HG03521 (cell line): ENCODE data around the gene COL21A1.

ENCODE experiments used
- ATAC-seq: cut with Tn5 transposase; IDR thresholded peaks from one replicate; pipeline ENCODE4 v1.9.1; 2021; ENCODE audit warnings: mild to moderate bottlenecking, moderate library complexity; ENCODE audit not compliant: unreplicated experiment

Gene COL21A1

DNA sequence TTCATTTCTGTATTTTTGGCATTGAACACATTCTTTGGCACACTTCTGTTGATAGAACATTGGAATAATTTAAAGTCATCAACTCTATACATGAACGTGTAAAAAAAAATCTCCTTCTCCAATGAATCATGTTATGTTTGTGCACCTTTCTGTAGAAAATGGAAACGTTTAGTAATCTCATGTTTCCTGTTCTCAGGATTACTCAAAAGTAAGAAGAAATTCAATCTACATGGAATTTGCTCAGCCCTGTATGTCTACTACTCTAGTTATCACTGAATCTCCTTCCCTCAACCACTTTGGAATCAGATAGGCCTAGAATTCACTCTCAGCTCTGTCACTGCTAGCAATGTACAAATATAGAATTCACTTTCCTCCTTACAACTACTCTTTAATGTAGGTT is 103.6 kb downstream of the COL21A1 start:
- no peak for ATAC-seq

DNA sequence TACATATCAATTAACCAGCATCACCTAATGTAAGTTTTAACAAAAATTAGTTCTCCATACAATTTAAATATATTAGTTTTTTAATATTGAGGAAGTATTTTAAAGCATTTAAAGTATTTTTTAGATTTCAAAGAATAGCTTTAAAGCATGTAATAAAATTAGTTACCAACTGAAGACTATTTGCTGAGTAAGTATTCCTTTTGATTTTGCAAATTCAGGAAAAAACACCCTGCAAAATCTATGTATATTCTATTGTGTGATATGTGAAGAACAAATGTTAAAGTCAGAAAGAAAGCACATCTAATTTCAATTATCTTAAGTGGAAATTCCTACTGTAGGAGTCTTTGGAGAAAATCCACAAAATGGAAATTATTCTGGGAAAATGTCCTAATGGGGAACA is 107.3 kb downstream of the COL21A1 start:
- no peak for ATAC-seq

DNA sequence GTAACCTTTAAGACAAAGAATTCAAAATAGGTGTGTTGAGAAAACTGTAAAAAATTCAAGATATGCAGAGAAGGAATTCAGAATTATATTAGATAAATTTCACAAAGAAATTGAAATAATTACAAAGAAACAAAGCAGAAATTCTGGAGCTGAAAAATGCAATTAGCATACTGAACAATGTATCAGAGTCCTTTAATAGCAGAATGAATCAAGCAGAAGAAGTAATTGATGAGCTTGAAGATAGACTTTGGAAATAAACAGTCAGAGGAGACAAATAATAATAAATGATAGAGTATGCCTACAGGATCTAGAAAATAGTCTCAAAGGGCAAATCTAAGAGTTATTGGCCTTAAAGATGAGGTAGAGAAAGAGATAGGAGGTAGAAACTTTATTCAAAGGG is 131.7 kb downstream of the COL21A1 start:
- no peak for ATAC-seq

DNA sequence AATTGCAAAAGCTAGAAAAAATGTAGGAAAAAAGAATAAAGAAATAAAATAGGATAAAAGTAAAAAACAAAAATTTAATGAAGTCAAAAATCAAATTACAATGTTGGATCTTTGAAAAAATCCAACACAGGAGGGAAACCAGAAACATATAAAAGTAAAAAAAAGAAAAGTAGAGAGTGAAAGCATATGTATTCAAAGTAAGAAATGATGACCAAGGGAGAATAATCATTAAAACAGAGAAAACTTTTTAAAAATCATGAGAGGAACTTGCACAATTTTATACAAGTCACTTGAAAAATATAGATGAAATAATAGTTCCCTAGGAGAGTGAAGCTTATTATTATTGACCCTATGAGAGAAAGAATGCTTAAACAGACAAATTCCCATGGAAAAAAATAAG is 138.2 kb downstream of the COL21A1 start:
- no peak for ATAC-seq

DNA sequence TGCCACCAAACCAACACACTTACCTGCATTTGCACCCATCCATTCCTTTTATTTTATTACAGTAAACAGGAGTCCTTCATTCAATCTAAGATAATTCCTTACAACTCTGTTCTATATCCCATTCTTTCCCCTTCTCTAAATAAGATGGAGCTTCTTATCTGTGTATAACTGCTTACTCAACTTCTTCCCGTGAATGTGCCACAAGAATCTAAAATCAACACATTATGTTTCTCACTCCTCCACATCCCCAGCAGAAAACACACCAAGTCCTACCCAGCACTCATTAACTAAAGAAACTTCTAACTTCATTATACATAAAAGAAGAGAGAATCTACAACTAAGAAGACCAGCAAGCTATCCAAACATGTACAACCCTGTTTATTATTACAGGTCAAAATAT is 141.1 kb downstream of the COL21A1 start:
- no peak for ATAC-seq

GRCh38 chr6:56104591-56104990 is 142.8 kb downstream of the COL21A1 start:
- no peak for ATAC-seq

GRCh38 chr6:56102216-56102615 is 145.2 kb downstream of the COL21A1 start:
- ATAC-seq = no peak

DNA sequence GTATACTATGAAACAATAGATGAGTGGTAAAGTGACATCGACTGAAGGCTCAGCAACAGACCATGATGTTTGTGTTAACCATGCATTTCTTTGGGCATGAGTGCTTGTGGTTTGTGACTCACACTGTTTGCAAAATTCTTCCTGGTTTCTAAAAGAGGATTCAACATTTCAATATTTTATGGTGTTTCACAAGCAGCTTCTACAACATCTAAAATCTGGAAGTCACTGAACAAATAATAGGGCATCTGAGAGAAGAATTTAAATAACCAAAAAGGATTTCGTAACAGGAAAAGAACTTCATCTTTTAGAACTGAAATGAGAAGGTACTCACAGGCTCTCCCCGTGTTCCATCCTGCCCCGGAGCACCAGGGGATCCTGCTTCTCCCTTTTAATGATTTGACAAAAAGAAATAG is 146.2 kb downstream of the COL21A1 start:
- no peak for ATAC-seq

DNA sequence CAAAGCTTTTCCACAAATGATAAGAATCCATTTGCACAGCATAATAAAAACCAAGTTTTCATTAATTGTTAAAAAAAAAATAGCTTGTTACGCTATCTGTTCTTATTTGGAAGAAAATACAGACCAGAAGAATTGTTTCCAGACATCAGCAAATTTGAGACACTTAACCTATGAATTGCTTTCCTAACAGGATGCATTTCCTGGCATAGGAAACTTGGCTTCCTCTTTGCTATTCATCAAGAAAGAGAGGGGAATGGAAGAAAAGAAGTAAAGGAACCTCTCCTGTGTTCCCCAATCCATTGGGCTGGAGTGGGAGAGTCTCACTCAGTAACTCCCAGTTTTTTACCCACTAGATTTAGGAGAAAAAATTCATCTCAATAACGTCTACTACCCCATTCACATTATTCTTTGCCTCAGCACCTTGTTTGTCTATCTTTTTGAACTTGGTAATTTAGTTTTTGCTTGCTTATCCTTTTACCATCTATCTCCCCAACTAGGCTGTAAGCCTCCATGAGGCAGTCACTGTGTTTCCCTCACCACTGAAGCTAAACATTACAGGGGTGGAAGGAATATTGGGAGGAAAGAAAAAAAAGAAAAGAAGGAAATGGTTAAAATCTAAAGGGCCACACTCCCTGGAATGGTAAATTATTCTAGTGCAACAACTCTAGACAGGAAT is 150.3 kb downstream of the COL21A1 start:
- no peak for ATAC-seq

DNA sequence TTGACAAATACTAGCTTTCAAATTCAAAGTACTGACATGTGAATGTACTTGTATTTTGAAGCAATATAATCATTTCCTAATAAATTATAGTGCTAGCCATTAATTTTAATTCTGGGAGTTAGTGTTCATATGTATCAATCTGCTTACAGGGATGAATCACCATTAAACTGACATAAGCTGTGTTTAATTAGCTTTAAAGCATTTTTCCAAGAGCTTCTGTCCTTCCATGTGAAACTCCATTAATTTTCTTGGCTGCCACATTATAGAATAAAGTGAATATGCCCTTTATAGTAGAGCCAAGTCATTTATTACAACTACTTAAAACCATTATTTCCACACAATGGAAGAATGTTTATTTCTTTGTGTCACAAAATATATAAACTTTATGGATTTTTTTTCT is 150.8 kb downstream of the COL21A1 start:
- no peak for ATAC-seq

GRCh38 chr6:56093776-56094175 is 153.6 kb downstream of the COL21A1 start:
- no peak for ATAC-seq

GRCh38 chr6:56091159-56091869 is 156.1 kb downstream of the COL21A1 start:
- ATAC-seq = no peak

DNA sequence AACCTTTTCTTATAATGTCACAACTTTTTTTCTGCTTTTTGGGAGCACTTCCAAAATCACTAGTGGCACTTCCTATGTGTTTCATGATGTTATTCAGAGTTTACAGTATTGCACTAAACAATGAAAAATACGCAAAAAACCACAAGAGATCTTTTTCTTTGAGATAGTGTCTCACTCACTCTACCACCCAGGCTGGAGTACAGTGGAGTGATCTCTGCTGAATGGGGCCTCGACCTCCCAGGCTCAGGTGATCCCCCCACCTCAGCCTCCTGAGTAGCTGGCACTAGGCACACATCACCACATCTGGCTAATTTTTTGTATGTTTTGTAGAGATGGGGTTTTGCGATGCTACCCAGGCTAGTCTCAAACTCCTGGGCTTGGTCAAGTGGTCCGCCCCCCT is 158.7 kb downstream of the COL21A1 start:
- no peak for ATAC-seq

GRCh38 chr6:56087421-56087820 is 160.0 kb downstream of the COL21A1 start:
- ATAC-seq = no peak

- ATAC-seq = no peak
Observed at GRCh38 chr6:56079751-56080540, 167.4 kb downstream of the COL21A1 start.

DNA sequence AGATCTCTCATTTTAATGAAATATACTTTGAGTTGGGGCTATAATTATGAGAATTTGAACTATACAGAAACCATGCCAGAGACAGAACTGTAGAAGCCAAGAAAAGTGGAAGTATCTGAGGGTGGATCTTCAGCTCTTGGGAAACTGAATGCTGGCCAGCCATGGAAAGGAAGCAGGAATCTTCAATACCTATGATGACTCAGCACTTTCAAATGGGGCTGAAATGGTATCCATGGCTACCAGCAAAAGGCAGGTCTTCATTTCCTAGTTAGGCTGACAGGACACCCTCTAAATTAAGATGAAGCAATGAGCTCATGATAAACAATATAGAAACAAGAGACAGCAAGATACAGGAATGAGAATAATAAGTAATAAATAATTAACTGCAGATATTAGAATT is 171.3 kb downstream of the COL21A1 start:
- no peak for ATAC-seq

- no peak for ATAC-seq
Observed at GRCh38 chr6:56073761-56074160, 173.6 kb downstream of the COL21A1 start.

DNA sequence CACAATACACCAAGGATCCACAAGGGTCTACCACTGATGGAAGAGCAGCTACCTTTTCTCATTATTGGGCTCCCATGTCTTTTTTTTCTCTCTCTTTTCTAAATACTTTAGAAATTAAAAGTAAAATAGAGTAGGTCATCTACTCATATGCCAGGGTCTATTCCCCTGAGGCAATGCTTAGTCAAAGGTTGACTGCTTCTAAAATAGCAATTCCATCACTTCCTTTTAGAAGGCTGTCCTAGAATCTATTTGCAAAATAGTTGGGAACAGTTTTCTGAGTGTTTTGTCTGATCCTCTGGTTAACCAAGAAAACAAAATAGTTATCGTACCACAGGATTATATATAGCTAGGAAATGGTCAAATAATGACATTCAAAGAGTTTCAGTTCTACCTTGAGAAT is 174.1 kb downstream of the COL21A1 start:
- ATAC-seq = no peak

- no peak for ATAC-seq
Observed at GRCh38 chr6:56072856-56073255, 174.5 kb downstream of the COL21A1 start.

DNA sequence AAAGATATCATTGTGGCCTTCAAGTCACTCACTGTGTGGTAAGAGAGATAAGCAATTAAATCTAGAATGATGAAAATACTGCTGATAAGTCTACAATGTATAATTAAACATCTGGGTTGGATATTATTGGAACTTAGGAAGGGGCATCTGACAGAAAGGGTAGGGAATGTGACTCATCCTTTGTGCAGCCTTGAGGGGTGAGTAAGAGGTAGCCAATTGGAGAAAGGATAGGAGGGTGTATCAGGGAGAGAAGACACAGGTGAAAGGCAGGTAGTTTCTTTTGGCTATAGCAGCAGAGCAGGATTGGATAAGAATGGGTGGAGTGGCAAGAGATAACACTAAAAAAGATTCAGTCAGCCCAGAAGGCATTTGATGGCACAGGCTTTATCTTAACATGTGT is 182.0 kb downstream of the COL21A1 start:
- no peak for ATAC-seq

DNA sequence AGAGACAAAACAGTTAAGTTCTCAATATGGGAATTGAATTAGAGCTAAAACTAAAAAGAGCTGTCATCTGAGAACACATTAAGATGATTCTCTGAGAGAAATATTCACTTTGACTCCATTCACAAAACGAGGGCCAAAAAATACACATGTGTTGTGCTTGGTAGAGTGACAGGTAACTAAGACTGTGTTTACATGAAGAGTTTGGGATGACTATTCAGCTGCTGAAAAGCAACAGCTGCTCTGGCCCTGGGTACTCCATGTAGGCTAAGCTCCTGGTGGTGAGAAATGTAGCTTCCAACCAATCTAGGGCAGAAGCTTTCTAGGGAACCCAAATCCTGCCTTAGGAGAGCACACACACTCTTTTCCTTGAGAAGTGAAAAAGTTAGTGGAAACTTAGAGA is 184.5 kb downstream of the COL21A1 start:
- ATAC-seq = no peak

- no peak for ATAC-seq
Observed at GRCh38 chr6:56058636-56059035, 188.7 kb downstream of the COL21A1 start.
